Thoracic aorta (tissue), 2 donors: Measurements from ENCODE around the gene NUDT6. TPM values are rescaled to one million over a fixed set of nuclear protein-coding genes. Genes with fewer than 3 reads are reported as not detected.
"Not testable (repeated sequence)": the region's sequence is repeated elsewhere in the genome, so short reads cannot be mapped to it uniquely, and the experiment has no call there.

Experiments used
- ATAC-seq: fragments of 150-250 bp; one replicate; pipeline ENCODE4 v1.8.0; 2017; ENCODE audit warnings: low read depth; ENCODE audit not compliant: insufficient number of reproducible peaks, low FRiP score
- DNase-seq: peaks from one replicate; pipeline ENCODE4 v3.0.0-alpha.2; 2020; ENCODE audit warnings: low spot score
- H3K27ac ChIP-seq, 2 donors: fragments of 200-600 bp; sonication (generic); 1 replicate in 1 of 2; 2 replicates in 1 of 2; pipeline ENCODE4 v1.5.1; 2016; ENCODE audit warnings: mild to moderate bottlenecking in 2 of 2, moderate library complexity in 2 of 2
- H3K27me3 ChIP-seq: fragments of 200-600 bp; sonication (generic); replicated peaks from 2 replicates; pipeline ENCODE4 v1.6.0; 2016; ENCODE audit warnings: mild to moderate bottlenecking; ENCODE audit not compliant: insufficient read depth
- H3K36me3 ChIP-seq: fragments of 200-600 bp; sonication (generic); one replicate; pipeline ENCODE4 v1.5.1; 2016
- H3K4me1 ChIP-seq, 2 donors: fragments of 200-600 bp; sonication (generic); 1 replicate in 1 of 2; 2 replicates in 1 of 2; pipeline versions ENCODE4 v1.5.1 to v1.6.0; 2016; ENCODE audit warnings: low read depth in 2 of 2, mild to moderate bottlenecking in 1 of 2; ENCODE audit not compliant: control insufficient read depth in 1 of 2
- H3K4me3 ChIP-seq: fragments of 200-600 bp; sonication (generic); 2 replicates; pipeline ENCODE4 v1.5.1; 2016; ENCODE audit warnings: mild to moderate bottlenecking
- H3K9me3 ChIP-seq: fragments of 200-600 bp; sonication (generic); 2 replicates; pipeline ENCODE4 v1.5.1; 2016
- CTCF ChIP-seq: fragments of 200-600 bp; sonication (generic); IDR thresholded peaks from one replicate; pipeline ENCODE4 v1.5.1; 2019; ENCODE audit warnings: antibody characterized with exemption
- total RNA-seq, 2 donors: library from RNA; depleted of rRNA; stranded (reverse); fragments of >200 nt; gene quantifications; one replicate each; pipeline versions ENCODE4 v1.1.0 to v1.2.3, GENCODE V29; 2016

NUDT6 gene
- total RNA-seq, 2 donors from 2014 or later: 2.0 to 5.7 TPM

GRCh38 chr4:122952028-122952427 lies 29.6 kb upstream of the NUDT6 start:
- Histone ChIP-seq H3K27me3 (no peaks in the 10 kb centered on the region), H3K9me3 (no peaks in the 10 kb centered on the region), H3K4me1 (no peaks in the 10 kb centered on the region), H3K4me3 (no peak overlapping the region), H3K36me3 (peaks cover 19% of the 10 kb centered on the region), H3K27ac (no peak overlapping the region)
- no peak for DNase-seq
- ATAC-seq: no peak
- TF ChIP-seq CTCF: no peak

- peaks cover 19% of the 10 kb centered on the region for H3K36me3 ChIP-seq
Measured at GRCh38 chr4:122948671-122949070, 26.3 kb upstream of the NUDT6 start.

GRCh38 chr4:122946142-122946541 lies 23.7 kb upstream of the NUDT6 start:
- no peak for TF ChIP-seq CTCF
- DNase-seq (no peak), ATAC-seq (no peak)
- no peak overlapping the region for H3K27ac ChIP-seq
- H3K9me3 ChIP-seq: no peaks in the 10 kb centered on the region
- no peaks in the 10 kb centered on the region for H3K4me1 ChIP-seq
- H3K27me3 ChIP-seq: no peaks in the 10 kb centered on the region
- H3K4me3 ChIP-seq: no peak overlapping the region
- H3K36me3 ChIP-seq: peaks cover 15% of the 10 kb centered on the region

More at GRCh38 chr4:122948671-122949070, 26.3 kb upstream of the NUDT6 start:
- Histone ChIP-seq H3K9me3 (no peaks in the 10 kb centered on the region), H3K4me1 (no peaks in the 10 kb centered on the region), H3K4me3 (no peak overlapping the region), H3K27me3 (no peaks in the 10 kb centered on the region), H3K27ac (no peak overlapping the region)
- DNase-seq: no peak
- TF ChIP-seq CTCF: no peak
- ATAC-seq: no peak

- not testable (repeated sequence) for H3K27ac ChIP-seq, DNase-seq, ATAC-seq, H3K27me3 ChIP-seq, H3K4me1 ChIP-seq, H3K9me3 ChIP-seq, H3K4me3 ChIP-seq
- H3K36me3 ChIP-seq: peaks cover 15% of the 10 kb centered on the region
Measured at GRCh38 chr4:122945136-122945535, 22.7 kb upstream of the NUDT6 start.

- H3K4me3 ChIP-seq: no peak overlapping the region
- no peak overlapping the region for H3K27ac ChIP-seq
- DNase-seq (no peak), ATAC-seq (no peak)
- H3K4me1 ChIP-seq: no peaks in the 10 kb centered on the region
- H3K36me3 ChIP-seq: peaks cover 10% of the 10 kb centered on the region
- no peaks in the 10 kb centered on the region for H3K27me3 ChIP-seq
- H3K9me3 ChIP-seq: no peaks in the 10 kb centered on the region
- TF ChIP-seq CTCF: no peak
Measured at GRCh38 chr4:122932763-122933162, 10.4 kb upstream of the NUDT6 start.

GRCh38 chr4:122930862-122931261 lies 8.5 kb upstream of the NUDT6 start:
- Histone ChIP-seq H3K4me3 (no peak overlapping the region), H3K36me3 (peaks cover 10% of the 10 kb centered on the region), H3K9me3 (no peaks in the 10 kb centered on the region), H3K4me1 (no peaks in the 10 kb centered on the region), H3K27ac (no peak overlapping the region), H3K27me3 (no peaks in the 10 kb centered on the region)
- DNase-seq (no peak), ATAC-seq (no peak)
- TF ChIP-seq CTCF: peak; percentile 63
